HL-60 (cell line): ENCODE results near the gene FMN1.

ENCODE experiments used
- DNase-seq, 2 experiments: peaks; one replicate each; pipeline ENCODE4 v3.0.0-alpha.2; 2010 to 2020; ENCODE audit warnings: low read depth in 1 of 2, low spot score in 1 of 2
- H3K27ac ChIP-seq: fragments of 250-450 bp; sonication (Bioruptor Pico); replicated peaks from 2 replicates; pipeline ENCODE4 v1.5.1; 2020; ENCODE audit warnings: mild to moderate bottlenecking, moderate library complexity
- H3K27me3 ChIP-seq: fragments of 250-450 bp; sonication (Bioruptor Pico); 2 replicates; pipeline ENCODE4 v1.5.1; 2021; ENCODE audit warnings: mild to moderate bottlenecking, moderate library complexity; ENCODE audit not compliant: insufficient read depth, poor library complexity, severe bottlenecking
- H3K4me3 ChIP-seq: replicated peaks from 2 replicates; pipeline ENCODE4 v1.5.1; 2011; ENCODE audit warnings: mild to moderate bottlenecking, control low read depth, low read length; ENCODE audit not compliant: insufficient read depth
- GABPA ChIP-seq: IDR thresholded peaks from 2 replicates; pipeline ENCODE4 v1.6.1; 2012; ENCODE audit warnings: low read depth
- POLR2AphosphoS5 ChIP-seq: IDR thresholded peaks from 2 replicates; pipeline ENCODE4 v1.6.1; 2012; ENCODE audit warnings: low read depth
- SPI1 ChIP-seq: IDR thresholded peaks from 2 replicates; pipeline ENCODE4 v1.6.1; 2012; ENCODE audit warnings: low read depth, mild to moderate bottlenecking, borderline replicate concordance
- TF ChIP-seq, protein P1 (sequence below): IDR thresholded peaks from 2 replicates; pipeline ENCODE4 v1.6.1; 2012; ENCODE audit warnings: low read depth; ENCODE audit not compliant: insufficient replicate concordance
- TF ChIP-seq, protein P2 (sequence below): IDR thresholded peaks from one replicate; pipeline ENCODE4 v1.5.1; 2011; ENCODE audit warnings: low read length, control low read depth, inconsistent platforms; ENCODE audit not compliant: insufficient read depth

Gene FMN1

DNA sequence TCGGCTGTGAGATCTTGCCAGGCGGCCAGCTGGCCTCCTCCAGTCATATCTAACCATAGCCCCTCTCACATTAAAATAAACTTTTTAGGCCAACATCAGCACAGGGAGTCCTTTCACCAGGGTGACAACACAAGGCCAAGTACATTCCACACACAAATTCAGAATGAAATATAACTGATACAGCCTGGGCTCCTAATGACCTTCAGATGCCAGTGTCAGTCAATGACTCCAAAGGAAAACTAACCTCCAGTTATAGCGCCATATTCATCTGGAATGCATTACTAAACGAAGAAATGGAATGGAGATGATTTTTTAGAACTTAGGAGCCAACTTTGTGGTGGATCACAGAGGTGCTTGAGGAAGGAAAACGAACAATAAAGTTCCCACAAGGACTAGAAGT, 271.3 kb downstream of the FMN1 start:
- TF ChIP-seq GABPA (no peak), SPI1 (no peak), POLR2AphosphoS5 (no peak)
- TF ChIP-seq, protein P1, sequence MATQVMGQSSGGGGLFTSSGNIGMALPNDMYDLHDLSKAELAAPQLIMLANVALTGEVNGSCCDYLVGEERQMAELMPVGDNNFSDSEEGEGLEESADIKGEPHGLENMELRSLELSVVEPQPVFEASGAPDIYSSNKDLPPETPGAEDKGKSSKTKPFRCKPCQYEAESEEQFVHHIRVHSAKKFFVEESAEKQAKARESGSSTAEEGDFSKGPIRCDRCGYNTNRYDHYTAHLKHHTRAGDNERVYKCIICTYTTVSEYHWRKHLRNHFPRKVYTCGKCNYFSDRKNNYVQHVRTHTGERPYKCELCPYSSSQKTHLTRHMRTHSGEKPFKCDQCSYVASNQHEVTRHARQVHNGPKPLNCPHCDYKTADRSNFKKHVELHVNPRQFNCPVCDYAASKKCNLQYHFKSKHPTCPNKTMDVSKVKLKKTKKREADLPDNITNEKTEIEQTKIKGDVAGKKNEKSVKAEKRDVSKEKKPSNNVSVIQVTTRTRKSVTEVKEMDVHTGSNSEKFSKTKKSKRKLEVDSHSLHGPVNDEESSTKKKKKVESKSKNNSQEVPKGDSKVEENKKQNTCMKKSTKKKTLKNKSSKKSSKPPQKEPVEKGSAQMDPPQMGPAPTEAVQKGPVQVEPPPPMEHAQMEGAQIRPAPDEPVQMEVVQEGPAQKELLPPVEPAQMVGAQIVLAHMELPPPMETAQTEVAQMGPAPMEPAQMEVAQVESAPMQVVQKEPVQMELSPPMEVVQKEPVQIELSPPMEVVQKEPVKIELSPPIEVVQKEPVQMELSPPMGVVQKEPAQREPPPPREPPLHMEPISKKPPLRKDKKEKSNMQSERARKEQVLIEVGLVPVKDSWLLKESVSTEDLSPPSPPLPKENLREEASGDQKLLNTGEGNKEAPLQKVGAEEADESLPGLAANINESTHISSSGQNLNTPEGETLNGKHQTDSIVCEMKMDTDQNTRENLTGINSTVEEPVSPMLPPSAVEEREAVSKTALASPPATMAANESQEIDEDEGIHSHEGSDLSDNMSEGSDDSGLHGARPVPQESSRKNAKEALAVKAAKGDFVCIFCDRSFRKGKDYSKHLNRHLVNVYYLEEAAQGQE = no peak
- TF ChIP-seq, protein P2, sequence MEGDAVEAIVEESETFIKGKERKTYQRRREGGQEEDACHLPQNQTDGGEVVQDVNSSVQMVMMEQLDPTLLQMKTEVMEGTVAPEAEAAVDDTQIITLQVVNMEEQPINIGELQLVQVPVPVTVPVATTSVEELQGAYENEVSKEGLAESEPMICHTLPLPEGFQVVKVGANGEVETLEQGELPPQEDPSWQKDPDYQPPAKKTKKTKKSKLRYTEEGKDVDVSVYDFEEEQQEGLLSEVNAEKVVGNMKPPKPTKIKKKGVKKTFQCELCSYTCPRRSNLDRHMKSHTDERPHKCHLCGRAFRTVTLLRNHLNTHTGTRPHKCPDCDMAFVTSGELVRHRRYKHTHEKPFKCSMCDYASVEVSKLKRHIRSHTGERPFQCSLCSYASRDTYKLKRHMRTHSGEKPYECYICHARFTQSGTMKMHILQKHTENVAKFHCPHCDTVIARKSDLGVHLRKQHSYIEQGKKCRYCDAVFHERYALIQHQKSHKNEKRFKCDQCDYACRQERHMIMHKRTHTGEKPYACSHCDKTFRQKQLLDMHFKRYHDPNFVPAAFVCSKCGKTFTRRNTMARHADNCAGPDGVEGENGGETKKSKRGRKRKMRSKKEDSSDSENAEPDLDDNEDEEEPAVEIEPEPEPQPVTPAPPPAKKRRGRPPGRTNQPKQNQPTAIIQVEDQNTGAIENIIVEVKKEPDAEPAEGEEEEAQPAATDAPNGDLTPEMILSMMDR = no peak
- H3K27ac ChIP-seq = no peak overlapping the region
- no peak for DNase-seq
- no peak overlapping the region for H3K4me3 ChIP-seq
- H3K27me3 ChIP-seq = no peaks in the 10 kb centered on the region

DNA sequence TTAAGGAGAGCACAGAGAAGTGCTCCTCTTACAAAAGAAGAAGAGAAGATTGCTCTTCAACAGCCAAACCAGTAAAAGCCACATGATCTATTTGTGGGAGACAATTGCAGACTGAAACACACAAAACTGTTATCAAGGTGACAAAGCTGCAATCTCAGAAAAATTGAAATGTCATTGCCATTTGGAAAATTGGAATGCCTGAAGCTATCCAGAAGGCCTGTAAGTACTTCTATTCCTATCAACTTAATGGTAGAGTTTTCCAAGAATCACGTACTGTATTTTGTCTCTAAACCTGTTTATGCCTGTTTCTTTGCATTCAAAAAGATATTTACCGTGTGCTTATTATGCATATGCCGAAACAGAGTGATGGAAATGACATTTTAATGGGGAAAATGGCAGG, 272.0 kb downstream of the FMN1 start:
- DNase-seq = no peak
- Histone ChIP-seq H3K4me3 (no peak overlapping the region), H3K27me3 (no peaks in the 10 kb centered on the region), H3K27ac (no peak overlapping the region)
- TF ChIP-seq GABPA (no peak), POLR2AphosphoS5 (no peak), SPI1 (no peak)
- TF ChIP-seq, protein P2 = no peak
- TF ChIP-seq, protein P1 = no peak

DNA sequence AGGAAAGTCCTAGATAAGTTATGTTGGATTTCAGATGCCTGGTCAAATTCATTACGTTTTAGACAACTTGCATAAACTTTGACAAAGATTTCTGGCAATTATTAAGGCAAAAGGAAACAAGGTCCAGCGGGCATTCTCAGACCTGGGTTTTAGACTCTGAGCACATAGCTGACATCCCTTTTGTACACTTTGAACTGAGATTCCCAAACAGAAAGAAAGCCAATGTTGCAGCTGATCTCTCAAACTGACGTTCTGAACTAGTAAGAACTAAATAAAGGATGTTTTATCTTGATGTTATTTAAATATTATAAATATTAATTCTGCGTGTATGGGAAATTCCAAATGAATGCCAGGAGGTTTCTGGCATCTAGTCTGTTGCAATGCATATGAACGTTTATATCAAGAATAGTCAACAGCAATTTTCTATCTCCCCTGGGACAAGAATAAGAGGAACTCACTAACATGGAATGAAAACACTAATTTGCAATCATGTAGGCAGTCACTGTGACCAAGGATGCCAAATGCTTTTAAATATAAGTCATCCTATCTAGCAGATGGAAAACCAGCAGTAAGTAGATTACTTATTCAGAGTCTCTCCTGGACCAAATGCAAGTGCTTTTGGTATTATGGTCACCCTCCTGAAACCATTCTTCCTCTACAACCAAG, 274.6 kb downstream of the FMN1 start:
- TF ChIP-seq SPI1 = no peak
- TF ChIP-seq, protein P1 = no peak
- no peak for TF ChIP-seq POLR2AphosphoS5
- TF ChIP-seq, protein P2 = no peak
- TF ChIP-seq GABPA = no peak
- Histone ChIP-seq H3K27ac (no peak overlapping the region), H3K4me3 (no peak overlapping the region), H3K27me3 (no peaks in the 10 kb centered on the region)
- no peak for DNase-seq
